ENCODE results near the gene ACOT12.
"Not testable (repeated sequence)": the region's sequence is repeated elsewhere in the genome, so short reads cannot be mapped to it uniquely, and the experiment has no call there.

The ACOT12 gene

DNA sequence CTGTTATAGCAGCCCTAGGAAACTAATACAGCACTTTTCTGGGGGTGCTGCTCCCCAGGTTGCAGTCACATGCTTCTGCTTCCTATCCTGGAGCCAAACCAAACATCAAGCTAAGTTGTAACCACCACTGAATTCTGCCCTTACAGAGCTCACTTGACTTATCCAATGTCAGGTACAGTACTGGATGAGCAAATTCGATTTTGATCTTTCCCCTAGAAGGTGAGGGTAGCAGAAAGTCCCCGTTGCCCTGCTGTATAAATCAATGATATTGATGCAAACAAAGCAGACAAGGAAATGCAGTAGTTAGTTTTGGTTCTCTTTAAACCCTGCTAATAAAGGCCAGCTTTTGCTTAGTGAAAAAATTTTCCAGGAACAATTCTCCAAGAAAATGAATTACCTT lies 56.1 kb downstream of the ACOT12 start:
- no peak for DNase-seq

- no peak for DNase-seq
These were observed 57.4 kb downstream of the ACOT12 start for GRCh38 chr5:81336556-81336955.

DNA sequence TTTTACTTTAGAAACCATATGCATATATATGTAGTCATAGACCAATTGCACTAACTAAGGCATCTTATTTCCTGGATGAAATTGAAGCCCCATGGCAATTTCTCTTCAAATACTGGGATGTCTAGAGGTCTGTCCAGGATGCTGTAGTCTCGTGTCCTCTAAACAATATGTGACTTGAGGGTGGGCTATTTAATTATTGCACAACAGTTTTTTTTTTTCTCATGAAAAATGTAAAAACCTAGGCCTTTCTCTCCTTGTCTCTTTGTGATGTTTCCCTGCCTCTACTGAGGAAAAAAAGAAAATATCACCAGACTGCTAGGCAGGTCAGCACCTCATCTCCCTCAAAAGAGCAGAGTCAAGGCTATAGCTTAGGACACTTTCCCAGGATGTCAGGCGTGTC lies 58.0 kb downstream of the ACOT12 start:
- no peak for DNase-seq

DNA sequence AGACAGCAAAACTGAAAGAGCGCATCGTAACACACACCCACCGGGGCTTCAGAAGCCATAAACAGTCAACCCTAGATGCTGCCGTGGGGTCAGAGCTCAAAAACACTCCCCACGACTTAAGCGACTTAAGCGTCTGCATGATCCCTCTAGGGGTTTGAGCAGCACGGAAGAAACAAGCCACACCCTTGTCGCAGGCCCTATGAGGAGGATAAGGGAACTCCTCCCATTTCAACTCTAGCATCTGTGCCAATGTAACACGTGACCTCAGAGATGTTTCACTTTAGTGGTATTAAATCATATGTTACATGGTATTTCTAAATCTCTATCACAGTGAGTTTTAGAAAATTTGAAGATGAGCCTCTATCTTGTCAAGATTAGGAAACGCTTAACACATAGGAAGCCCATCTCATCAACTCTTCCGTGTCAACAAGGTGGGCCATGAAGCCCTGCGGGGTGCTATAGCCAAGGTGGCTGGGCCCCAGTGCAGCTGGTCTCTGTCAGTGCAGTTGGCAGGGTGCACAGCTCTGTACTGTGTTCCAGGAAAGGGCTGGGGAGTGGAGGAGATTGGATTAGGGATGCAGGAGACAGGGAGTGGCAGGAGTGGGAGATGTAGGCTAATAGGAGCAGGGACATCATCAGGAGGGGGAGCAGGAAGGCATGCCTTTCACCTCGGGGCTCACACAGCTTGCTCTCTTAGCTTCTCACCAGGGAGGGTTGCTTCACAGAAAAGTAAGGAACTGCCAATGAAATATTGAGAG lies 59.5 kb downstream of the ACOT12 start:
- DNase-seq, result no peak

DNA sequence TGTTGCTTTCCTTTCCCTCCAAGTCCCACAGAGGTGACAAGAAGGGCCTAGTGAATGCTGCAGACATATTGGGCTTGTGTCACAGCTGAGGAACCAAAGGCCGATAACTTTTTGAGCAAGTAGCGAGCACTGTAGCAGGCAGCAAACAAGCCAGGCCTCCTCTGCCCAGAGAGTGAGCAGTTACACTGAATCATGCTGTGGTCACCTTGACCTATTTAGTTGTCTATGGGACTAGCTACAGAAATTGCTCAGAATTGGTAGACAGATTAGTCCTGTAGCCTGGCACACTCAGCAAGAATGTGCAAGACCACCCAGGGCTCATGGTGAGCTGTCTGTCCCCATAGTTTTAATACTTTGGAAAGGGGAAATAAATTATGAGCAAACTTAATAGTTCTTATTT lies 67.4 kb downstream of the ACOT12 start:
- DNase-seq, result no peak

GRCh38 chr5:81317536-81317935 lies 76.4 kb downstream of the ACOT12 start:
- no peak for DNase-seq

DNA sequence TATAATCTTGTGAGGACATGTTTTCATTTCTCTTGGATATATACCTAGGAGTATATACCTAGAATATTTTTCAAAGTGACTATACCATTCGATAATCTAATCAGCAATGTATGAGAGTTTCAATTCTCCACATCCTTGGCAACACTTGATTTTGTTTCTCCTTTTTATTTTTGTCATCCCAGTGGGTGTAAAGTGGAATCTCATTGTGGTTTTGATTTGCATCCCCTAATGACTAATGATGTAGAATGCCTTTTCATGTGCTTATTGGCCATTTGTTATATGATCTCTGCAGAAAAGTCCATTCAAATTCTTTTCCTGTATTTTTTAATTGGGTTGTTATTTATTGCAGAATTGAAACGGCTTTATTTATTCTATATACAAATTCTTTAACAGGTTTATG lies 77.4 kb downstream of the ACOT12 start:
- no peak for DNase-seq

DNA sequence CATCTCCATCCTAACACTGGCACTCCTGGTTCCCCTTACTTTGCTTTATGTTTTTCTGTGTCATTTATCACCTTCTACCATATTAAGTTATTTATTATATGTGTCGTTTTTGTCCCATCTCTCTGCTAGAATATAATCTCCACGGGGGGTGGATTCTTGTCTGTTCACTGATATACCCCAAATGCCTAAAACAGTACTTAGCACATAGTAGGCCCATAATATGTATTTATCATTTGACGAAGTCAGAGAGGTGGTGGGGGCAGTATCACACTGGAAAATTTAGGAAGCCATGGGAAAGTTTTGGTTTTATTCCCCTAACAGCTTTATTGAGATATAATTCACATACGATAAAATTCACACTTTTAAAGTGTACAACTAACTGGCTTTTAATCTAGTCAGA lies 78.1 kb downstream of the ACOT12 start:
- DNase-seq, result no peak

- no peak for DNase-seq
These were observed 78.6 kb downstream of the ACOT12 start for GRCh38 chr5:81315336-81315735.

- no peak for DNase-seq
These were observed 79.4 kb downstream of the ACOT12 start for GRCh38 chr5:81314581-81314980.

DNA sequence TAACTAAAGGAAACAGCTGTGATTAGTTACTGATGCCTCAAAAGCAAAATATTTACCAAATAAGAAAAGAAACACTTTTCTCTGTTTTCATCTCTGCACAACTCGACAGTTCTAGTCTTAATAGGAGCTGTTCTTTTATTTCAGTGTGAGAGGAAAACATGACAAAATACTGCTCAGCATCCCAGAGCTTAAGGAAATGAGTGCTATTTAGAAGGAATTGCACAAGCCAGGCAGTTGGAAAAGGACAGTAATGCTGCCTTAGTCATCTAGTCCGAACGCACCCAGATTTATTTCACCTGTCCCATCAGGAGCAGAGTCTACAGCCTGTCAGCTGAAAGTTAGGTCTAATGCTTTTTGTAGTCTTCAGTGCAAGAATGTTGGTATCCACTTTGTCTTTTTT lies 80.2 kb downstream of the ACOT12 start:
- no peak for DNase-seq

- DNase-seq, result no peak
These were observed 80.7 kb downstream of the ACOT12 start for GRCh38 chr5:81313278-81313677.

- no peak for DNase-seq
These were observed 83.4 kb downstream of the ACOT12 start for GRCh38 chr5:81310402-81311063.

DNA sequence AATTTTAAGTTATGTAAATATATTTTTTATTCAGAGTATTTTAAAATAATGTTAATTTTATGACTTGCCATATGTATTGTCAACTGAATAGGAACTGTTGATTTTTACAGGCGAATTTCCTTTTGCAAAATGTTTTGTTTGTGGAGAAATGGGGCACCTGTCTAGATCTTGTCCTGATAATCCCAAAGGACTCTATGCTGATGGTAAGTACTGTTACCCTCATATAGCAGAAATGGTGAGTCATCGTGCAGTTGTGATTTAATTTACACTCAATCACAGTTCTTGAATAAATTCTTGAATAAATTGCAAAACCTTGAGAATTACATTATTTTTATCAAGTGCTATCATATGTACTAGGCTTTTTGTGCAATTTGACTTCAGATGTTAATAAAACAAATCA lies 85.1 kb downstream of the ACOT12 start:
- DNase-seq, result no peak

GRCh38 chr5:81305785-81306184 lies 88.1 kb downstream of the ACOT12 start:
- DNase-seq, result no peak

- no peak for DNase-seq
These were observed 90.4 kb downstream of the ACOT12 start for GRCh38 chr5:81303563-81303962.

DNA sequence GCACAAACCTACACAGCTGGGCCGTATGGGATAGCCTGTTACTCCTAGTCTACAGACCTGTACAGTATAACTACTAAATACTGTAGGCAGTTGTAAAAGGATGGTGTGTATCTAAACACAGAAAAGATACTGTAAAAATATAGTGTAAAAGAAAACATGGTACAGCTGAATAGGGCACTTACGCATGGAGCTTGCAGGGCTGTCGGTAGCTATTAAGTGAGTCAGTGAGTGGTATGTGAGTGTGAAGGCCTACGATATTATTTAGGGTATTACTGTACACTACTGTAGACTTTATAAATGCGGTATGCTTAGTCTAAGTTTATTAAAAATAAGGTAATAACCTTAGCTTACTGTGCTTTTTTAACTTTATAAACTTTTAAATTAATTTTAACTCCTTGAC lies 91.3 kb downstream of the ACOT12 start:
- no peak for DNase-seq

GRCh38 chr5:81301271-81302015 lies 92.5 kb downstream of the ACOT12 start, which contains the start of gene ZCCHC9:
Gene ZCCHC9 (plus strand): TSS chr5:81301587. CDS start chr5:81304758, 3,171 bp downstream.
- DNase-seq, result peak; percentile 88 to 91

DNA sequence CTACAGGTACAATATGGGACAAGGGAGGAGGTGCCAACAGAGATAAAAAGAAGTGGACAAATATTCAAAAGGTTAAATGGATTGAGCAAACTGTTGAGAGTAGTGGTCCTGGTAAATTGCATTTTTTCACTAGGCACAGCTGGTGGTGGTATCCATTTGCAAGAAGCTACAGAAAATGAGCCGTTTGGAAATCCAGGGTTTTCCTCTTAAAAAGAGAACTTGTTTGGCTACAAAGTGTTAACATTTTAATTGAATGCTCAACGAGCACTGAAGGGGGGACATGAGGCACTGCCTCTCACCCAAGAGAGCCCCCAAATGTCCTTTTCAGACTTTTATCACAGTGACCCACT lies 93.0 kb downstream of the ACOT12 start:
- DNase-seq, result no peak

- no peak for DNase-seq
These were observed 96.4 kb downstream of the ACOT12 start for GRCh38 chr5:81297531-81297930.

DNA sequence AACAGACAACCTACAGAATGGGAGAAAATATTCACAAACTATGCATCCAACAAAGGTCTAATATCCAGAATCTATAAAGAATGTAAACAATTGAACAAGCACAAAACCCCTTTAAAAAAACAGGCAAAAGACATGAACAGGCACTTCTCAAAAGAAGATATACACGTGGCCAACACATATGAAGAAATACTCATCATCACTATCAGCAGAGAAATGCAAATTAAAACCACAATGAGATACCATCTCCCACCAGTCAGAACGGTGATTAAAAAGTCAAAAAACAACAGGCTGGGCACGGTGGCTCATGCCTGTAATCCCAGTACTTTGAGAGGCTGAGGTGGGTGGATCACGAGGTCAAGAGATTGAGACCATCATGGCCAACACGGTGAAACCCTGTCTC lies 99.9 kb downstream of the ACOT12 start:
- not testable (repeated sequence) for DNase-seq

GRCh38 chr5:81292130-81292529 lies 101.8 kb downstream of the ACOT12 start:
- DNase-seq, result no peak

GRCh38 chr5:81290146-81290545 lies 103.8 kb downstream of the ACOT12 start:
- no peak for DNase-seq

DNA sequence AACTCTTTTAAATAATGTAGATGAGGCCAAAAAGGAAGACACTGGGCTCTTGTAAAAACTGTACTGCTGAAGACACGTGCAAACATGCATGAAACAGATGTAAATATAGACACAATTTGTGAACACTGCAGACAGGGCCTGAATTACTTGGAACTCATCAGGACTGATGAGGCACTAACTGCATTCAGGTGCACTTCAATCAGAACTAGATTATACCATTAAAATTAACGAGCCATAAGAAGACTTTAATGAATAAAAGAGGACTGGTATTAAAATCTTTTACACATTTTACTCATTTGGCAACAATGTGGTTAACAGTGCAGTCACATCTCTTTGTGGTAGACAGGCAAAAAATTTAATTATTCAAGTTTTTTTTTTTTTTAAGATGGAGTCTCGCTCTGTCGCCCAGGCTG lies 105.9 kb downstream of the ACOT12 start:
- DNase-seq, result no peak

All from stimulated activated CD4-positive, alpha-beta T cell treated with anti-CD3 and anti-CD28 coated beads, Interleukin-4, amount 100 ng/mL, for 4 hours (primary cell).